Liver (tissue), 9 donors: Measurements from ENCODE around the gene OAS1. TPM values are rescaled to one million over a fixed set of nuclear protein-coding genes. Genes with fewer than 3 reads are reported as not detected.

Source experiments
- DNase-seq: peaks from one replicate; pipeline ENCODE4 v3.0.0-alpha.2; 2017; ENCODE audit warnings: low spot score
- H3K27ac ChIP-seq, 2 donors: one replicate each; pipeline ENCODE4 v1.7.0; 2013; ENCODE audit warnings: inconsistent platforms in 2 of 2, low read length in 2 of 2, control low read depth in 1 of 2, low read depth in 1 of 2, mild to moderate bottlenecking in 1 of 2
- H3K27me3 ChIP-seq, 4 donors: one replicate each; pipeline versions ENCODE4 v1.6.1 to v1.7.0; 2013; ENCODE audit warnings: low read length in 3 of 4, inconsistent platforms in 1 of 4, mild to moderate bottlenecking in 1 of 4, moderate library complexity in 1 of 4; ENCODE audit not compliant: control insufficient read depth in 4 of 4, insufficient read depth in 4 of 4
- H3K36me3 ChIP-seq, 4 donors: one replicate each; pipeline versions ENCODE4 v1.6.1 to v1.7.0; 2013; ENCODE audit warnings: low read length in 3 of 4, mild to moderate bottlenecking in 3 of 4, low read depth in 1 of 4, moderate library complexity in 1 of 4; ENCODE audit not compliant: control insufficient read depth in 4 of 4, insufficient read depth in 3 of 4
- H3K4me1 ChIP-seq, 4 donors: one replicate each; pipeline versions ENCODE4 v1.6.1 to v1.7.0; 2013; ENCODE audit warnings: low read length in 3 of 4, mild to moderate bottlenecking in 3 of 4, moderate library complexity in 1 of 4; ENCODE audit not compliant: control insufficient read depth in 4 of 4, insufficient read depth in 4 of 4
- H3K4me3 ChIP-seq, 3 donors: one replicate each; pipeline versions ENCODE4 v1.6.1 to v1.7.0; 2013; ENCODE audit warnings: low read length in 3 of 3, control low read depth in 1 of 3, low read depth in 1 of 3, mild to moderate bottlenecking in 1 of 3
- H3K9ac ChIP-seq, 2 donors: one replicate each; pipeline ENCODE4 v1.7.0; 2013; ENCODE audit warnings: low read length in 2 of 2, mild to moderate bottlenecking in 2 of 2, moderate library complexity in 2 of 2, control low read depth in 1 of 2, low read depth in 1 of 2
- H3K9me3 ChIP-seq, 4 donors: one replicate each; pipeline versions ENCODE4 v1.6.1 to v1.7.0; 2013; ENCODE audit warnings: low read length in 3 of 4; ENCODE audit not compliant: control insufficient read depth in 4 of 4
- EGR1 ChIP-seq, 2 donors: IDR thresholded peaks; 2 replicates each; pipeline ENCODE4 v1.6.1; 2016 to 2018; ENCODE audit warnings: antibody characterized with exemption in 2 of 2, low read depth in 2 of 2
- FOXA1 ChIP-seq: IDR thresholded peaks from 2 replicates; pipeline ENCODE4 v1.6.1; 2016; ENCODE audit warnings: antibody characterized with exemption
- FOXA2 ChIP-seq: IDR thresholded peaks from 2 replicates; pipeline ENCODE4 v1.6.1; 2016; ENCODE audit warnings: antibody characterized with exemption
- GABPA ChIP-seq, 2 donors: IDR thresholded peaks in 1 of 2; conservative IDR thresholded peaks in 1 of 2; 2 replicates each; pipeline ENCODE4 v1.6.1; 2016; ENCODE audit warnings: antibody characterized with exemption in 2 of 2, mild to moderate bottlenecking in 1 of 2, moderate library complexity in 1 of 2
- HNF4A ChIP-seq, 2 donors: conservative IDR thresholded peaks; 2 replicates each; pipeline ENCODE4 v1.6.1; 2016; ENCODE audit warnings: antibody characterized with exemption in 2 of 2, mild to moderate bottlenecking in 2 of 2
- HNF4G ChIP-seq: IDR thresholded peaks from 2 replicates; pipeline ENCODE4 v1.6.1; 2016; ENCODE audit warnings: antibody characterized with exemption
- JUND ChIP-seq, 2 donors: IDR thresholded peaks; 2 replicates each; pipeline ENCODE4 v1.6.1; 2016; ENCODE audit warnings: antibody characterized with exemption in 2 of 2
- NR2F2 ChIP-seq: IDR thresholded peaks from 2 replicates; pipeline ENCODE4 v1.6.1; 2016; ENCODE audit warnings: antibody characterized with exemption
- RAD21 ChIP-seq, 2 donors: IDR thresholded peaks; 2 replicates each; pipeline ENCODE4 v1.6.1; 2016; ENCODE audit warnings: antibody characterized with exemption in 2 of 2, mild to moderate bottlenecking in 2 of 2
- RXRA ChIP-seq, 2 donors: IDR thresholded peaks; 2 replicates each; pipeline ENCODE4 v1.6.1; 2017 to 2018; ENCODE audit warnings: antibody characterized with exemption in 2 of 2, mild to moderate bottlenecking in 1 of 2
- SP1 ChIP-seq: IDR thresholded peaks from 2 replicates; pipeline ENCODE4 v1.6.1; 2018; ENCODE audit warnings: antibody characterized with exemption, mild to moderate bottlenecking
- TAF1 ChIP-seq: conservative IDR thresholded peaks from 2 replicates; pipeline ENCODE4 v1.6.1; 2016; ENCODE audit warnings: antibody characterized with exemption, mild to moderate bottlenecking
- YY1 ChIP-seq: IDR thresholded peaks from 2 replicates; pipeline ENCODE4 v1.6.1; 2016; ENCODE audit warnings: antibody characterized with exemption, mild to moderate bottlenecking
- WGBS: extraction: QIAGEN DNeasy Blood & Tissue Kit; methylation state at CpG from one replicate; pipeline ENCODE4 v1.1.7; 2013; 5-methylcytosine and 5-hydroxymethylcytosine counted together
- polyA plus RNA-seq, 2 donors: library from polyadenylated mRNA; stranded (reverse) in 1 of 2; unstranded in 1 of 2; fragments of 200-250 nt in 1 of 2; fragments of >200 nt in 1 of 2; fragmentation: Nextera tagmentation in 1 of 2; extraction: Ambion mirVana in 1 of 2; gene quantifications; one replicate each; pipeline versions ENCODE4 v1.2.1 to v1.2.3, GENCODE V29; 2013 to 2015
- total RNA-seq, 2 donors: library from RNA; depleted of rRNA; stranded (reverse); fragments of >200 nt; gene quantifications; one replicate each; pipeline ENCODE4 v1.2.3, GENCODE V29; 2014
- TF ChIP-seq, protein P1 (sequence below): IDR thresholded peaks from 2 replicates; pipeline ENCODE4 v1.6.1; 2016; ENCODE audit warnings: antibody characterized with exemption, mild to moderate bottlenecking
- TF ChIP-seq, protein P2 (sequence below): IDR thresholded peaks from 2 replicates; pipeline ENCODE4 v1.6.1; 2016; ENCODE audit warnings: antibody characterized with exemption
- TF ChIP-seq, protein P3 (sequence below): IDR thresholded peaks from 2 replicates; pipeline ENCODE4 v1.6.1; 2016; ENCODE audit warnings: antibody characterized with exemption
- TF ChIP-seq, protein P4 (sequence below): IDR thresholded peaks from 2 replicates; pipeline ENCODE4 v1.6.1; 2016; ENCODE audit warnings: antibody characterized with exemption
- donor health status: healthy.
- donor health status: healthy.
- donor health status: healthy.
- donor health status: healthy.
- donor health status: healthy.

Gene OAS1
- total and polyA plus RNA-seq, 4 donors: 20.5 to 26.0 (median 23.4) TPM

DNA sequence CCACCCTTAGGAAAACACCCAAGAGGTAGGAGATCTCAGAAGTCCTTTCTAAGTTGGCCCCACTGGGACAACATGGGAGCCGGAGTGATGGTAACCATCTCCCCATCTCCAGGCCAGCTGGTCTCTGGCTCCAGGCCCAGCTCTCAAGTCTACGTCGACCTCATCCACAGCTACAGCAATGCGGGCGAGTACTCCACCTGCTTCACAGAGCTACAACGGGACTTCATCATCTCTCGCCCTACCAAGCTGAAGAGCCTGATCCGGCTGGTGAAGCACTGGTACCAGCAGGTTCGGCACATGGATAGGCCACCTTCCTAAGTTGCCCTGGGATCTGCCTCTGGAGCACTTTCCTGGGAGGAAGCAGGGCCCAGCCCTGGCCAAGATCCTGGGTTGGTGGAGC, 60.5 kb downstream of the OAS1 start:
- no peak overlapping the region for H3K9ac ChIP-seq
- no peaks in the 10 kb centered on the region for H3K27me3 ChIP-seq
- no peaks in the 10 kb centered on the region for H3K4me1 ChIP-seq
- TF ChIP-seq, protein P1, sequence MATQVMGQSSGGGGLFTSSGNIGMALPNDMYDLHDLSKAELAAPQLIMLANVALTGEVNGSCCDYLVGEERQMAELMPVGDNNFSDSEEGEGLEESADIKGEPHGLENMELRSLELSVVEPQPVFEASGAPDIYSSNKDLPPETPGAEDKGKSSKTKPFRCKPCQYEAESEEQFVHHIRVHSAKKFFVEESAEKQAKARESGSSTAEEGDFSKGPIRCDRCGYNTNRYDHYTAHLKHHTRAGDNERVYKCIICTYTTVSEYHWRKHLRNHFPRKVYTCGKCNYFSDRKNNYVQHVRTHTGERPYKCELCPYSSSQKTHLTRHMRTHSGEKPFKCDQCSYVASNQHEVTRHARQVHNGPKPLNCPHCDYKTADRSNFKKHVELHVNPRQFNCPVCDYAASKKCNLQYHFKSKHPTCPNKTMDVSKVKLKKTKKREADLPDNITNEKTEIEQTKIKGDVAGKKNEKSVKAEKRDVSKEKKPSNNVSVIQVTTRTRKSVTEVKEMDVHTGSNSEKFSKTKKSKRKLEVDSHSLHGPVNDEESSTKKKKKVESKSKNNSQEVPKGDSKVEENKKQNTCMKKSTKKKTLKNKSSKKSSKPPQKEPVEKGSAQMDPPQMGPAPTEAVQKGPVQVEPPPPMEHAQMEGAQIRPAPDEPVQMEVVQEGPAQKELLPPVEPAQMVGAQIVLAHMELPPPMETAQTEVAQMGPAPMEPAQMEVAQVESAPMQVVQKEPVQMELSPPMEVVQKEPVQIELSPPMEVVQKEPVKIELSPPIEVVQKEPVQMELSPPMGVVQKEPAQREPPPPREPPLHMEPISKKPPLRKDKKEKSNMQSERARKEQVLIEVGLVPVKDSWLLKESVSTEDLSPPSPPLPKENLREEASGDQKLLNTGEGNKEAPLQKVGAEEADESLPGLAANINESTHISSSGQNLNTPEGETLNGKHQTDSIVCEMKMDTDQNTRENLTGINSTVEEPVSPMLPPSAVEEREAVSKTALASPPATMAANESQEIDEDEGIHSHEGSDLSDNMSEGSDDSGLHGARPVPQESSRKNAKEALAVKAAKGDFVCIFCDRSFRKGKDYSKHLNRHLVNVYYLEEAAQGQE: no peak
- TF ChIP-seq EGR1 (IDR thresholded peaks at IDR 0.05; ENCODE audit: low read depth in 2 of 2): no peak
- no peak for TF ChIP-seq RAD21 (IDR thresholded peaks at IDR 0.05)
- TF ChIP-seq, protein P2, sequence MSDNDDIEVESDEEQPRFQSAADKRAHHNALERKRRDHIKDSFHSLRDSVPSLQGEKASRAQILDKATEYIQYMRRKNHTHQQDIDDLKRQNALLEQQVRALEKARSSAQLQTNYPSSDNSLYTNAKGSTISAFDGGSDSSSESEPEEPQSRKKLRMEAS: no peak
- no peak for TF ChIP-seq HNF4A (conservative IDR thresholded peaks at IDR 0.05)
- TF ChIP-seq TAF1: no peak
- TF ChIP-seq, protein P3, sequence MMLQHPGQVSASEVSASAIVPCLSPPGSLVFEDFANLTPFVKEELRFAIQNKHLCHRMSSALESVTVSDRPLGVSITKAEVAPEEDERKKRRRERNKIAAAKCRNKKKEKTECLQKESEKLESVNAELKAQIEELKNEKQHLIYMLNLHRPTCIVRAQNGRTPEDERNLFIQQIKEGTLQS: no peak
- WGBS: 97% methylated on average over 9 of the region's 9 CpGs
- H3K27ac ChIP-seq: no peak overlapping the region
- peaks cover 4 to 45% (median 15%) of the 10 kb centered on the region in 4 donors for H3K36me3 ChIP-seq
- no peak overlapping the region for H3K4me3 ChIP-seq
- no peaks in the 10 kb centered on the region for H3K9me3 ChIP-seq
- DNase-seq: peak; percentile 29

DNA sequence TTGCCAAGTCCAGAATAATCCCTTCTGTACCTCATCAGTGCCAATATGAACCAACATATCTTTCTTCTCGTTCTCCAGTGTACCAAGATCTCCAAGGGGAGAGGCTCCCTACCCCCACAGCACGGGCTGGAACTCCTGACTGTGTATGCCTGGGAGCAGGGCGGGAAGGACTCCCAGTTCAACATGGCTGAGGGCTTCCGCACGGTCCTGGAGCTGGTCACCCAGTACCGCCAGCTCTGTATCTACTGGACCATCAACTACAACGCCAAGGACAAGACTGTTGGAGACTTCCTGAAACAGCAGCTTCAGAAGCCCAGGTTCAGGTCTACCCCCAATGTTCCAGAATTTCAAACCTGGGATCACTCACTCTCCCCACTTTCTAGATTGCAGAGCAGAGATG, 61.1 kb downstream of the OAS1 start:
- Histone ChIP-seq H3K4me3 (no peak overlapping the region), H3K4me1 (no peaks in the 10 kb centered on the region), H3K27ac (no peak overlapping the region), H3K9me3 (no peaks in the 10 kb centered on the region), H3K27me3 (no peaks in the 10 kb centered on the region), H3K36me3 (peaks cover 3 to 39% (median 11%) of the 10 kb centered on the region in 4 donors), H3K9ac (no peak overlapping the region)
- DNase-seq: peak; percentile 13
- no peak for TF ChIP-seq EGR1 (IDR thresholded peaks at IDR 0.05; ENCODE audit: low read depth in 2 of 2)
- TF ChIP-seq, protein P2: no peak
- TF ChIP-seq SP1: no peak
- TF ChIP-seq RXRA (IDR thresholded peaks at IDR 0.05): no peak
- no peak for TF ChIP-seq FOXA2
- no peak for TF ChIP-seq RAD21 (IDR thresholded peaks at IDR 0.05)
- no peak for TF ChIP-seq GABPA (IDR thresholded peaks at IDR 0.05 in 1 of 2, conservative IDR thresholded peaks at IDR 0.05 in 1 of 2)
- TF ChIP-seq, protein P3: no peak
- no peak for TF ChIP-seq YY1
- no peak for TF ChIP-seq NR2F2
- TF ChIP-seq FOXA1: no peak
- TF ChIP-seq, protein P4, sequence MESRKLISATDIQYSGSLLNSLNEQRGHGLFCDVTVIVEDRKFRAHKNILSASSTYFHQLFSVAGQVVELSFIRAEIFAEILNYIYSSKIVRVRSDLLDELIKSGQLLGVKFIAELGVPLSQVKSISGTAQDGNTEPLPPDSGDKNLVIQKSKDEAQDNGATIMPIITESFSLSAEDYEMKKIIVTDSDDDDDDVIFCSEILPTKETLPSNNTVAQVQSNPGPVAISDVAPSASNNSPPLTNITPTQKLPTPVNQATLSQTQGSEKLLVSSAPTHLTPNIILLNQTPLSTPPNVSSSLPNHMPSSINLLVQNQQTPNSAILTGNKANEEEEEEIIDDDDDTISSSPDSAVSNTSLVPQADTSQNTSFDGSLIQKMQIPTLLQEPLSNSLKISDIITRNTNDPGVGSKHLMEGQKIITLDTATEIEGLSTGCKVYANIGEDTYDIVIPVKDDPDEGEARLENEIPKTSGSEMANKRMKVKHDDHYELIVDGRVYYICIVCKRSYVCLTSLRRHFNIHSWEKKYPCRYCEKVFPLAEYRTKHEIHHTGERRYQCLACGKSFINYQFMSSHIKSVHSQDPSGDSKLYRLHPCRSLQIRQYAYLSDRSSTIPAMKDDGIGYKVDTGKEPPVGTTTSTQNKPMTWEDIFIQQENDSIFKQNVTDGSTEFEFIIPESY: no peak
- TF ChIP-seq JUND (IDR thresholded peaks at IDR 0.05): no peak
- TF ChIP-seq TAF1: no peak
- no peak for TF ChIP-seq HNF4G
- TF ChIP-seq, protein P1: no peak
- WGBS: over 99% methylated on average over 7 of the region's 7 CpGs
